Stimulated activated memory B cell treated with anti-CD40 and anti-IgM and Interleukin-4, amounts not matched to agents 10 μg/mL and 1 μg/mL and 100 μg/mL, for 72 hours (primary cell): ENCODE data around the gene FAM114A1.
"Not testable (repeated sequence)": the region's sequence is repeated elsewhere in the genome, so short reads cannot be mapped to it uniquely, and the experiment has no call there.

ENCODE experiments used
- ATAC-seq: fragments of 150-1000 bp; cut with Tn5 transposase; 2 replicates; pipeline ENCODE4 v1.10.0; 2021
- H3K27ac Mint-ChIP-seq: one replicate; pipeline ENCODE4 v1.8.0; 2022; ENCODE audit warnings: mild to moderate bottlenecking, mixed read lengths
- H3K27me3 Mint-ChIP-seq: one replicate; pipeline ENCODE4 v1.8.0; 2022; ENCODE audit warnings: mixed read lengths
- H3K36me3 Mint-ChIP-seq: one replicate; pipeline ENCODE4 v1.8.0; 2022; ENCODE audit warnings: mixed read lengths
- H3K4me1 Mint-ChIP-seq: one replicate; pipeline ENCODE4 v1.8.0; 2022; ENCODE audit warnings: mixed read lengths
- H3K4me3 Mint-ChIP-seq: one replicate; pipeline ENCODE4 v1.8.0; 2022; ENCODE audit warnings: mild to moderate bottlenecking, moderate library complexity, mixed read lengths
- H3K9me3 Mint-ChIP-seq: one replicate; pipeline ENCODE4 v1.8.0; 2022; ENCODE audit warnings: mixed read lengths

The FAM114A1 gene

GRCh38 chr4:38954727-38955126, 87.1 kb downstream of the FAM114A1 start:
- Mint-ChIP-seq H3K4me1 (peaks cover 1% of the 10 kb centered on the region), H3K27me3 (no peaks in the 10 kb centered on the region), H3K27ac (no peak overlapping the region), H3K9me3 (peaks cover 3% of the 10 kb centered on the region), H3K4me3 (no peak overlapping the region), H3K36me3 (no peaks in the 10 kb centered on the region)
- no peak for ATAC-seq

- no peak for ATAC-seq
- H3K4me1 Mint-ChIP-seq, result no peaks in the 10 kb centered on the region
- H3K36me3 Mint-ChIP-seq, result no peaks in the 10 kb centered on the region
- H3K27ac Mint-ChIP-seq, result no peak overlapping the region
- no peaks in the 10 kb centered on the region for H3K27me3 Mint-ChIP-seq
- no peak overlapping the region for H3K4me3 Mint-ChIP-seq
- peaks cover 3% of the 10 kb centered on the region for H3K9me3 Mint-ChIP-seq
Observed at GRCh38 chr4:38955957-38956356, 88.4 kb downstream of the FAM114A1 start.

GRCh38 chr4:38957261-38957815, 89.7 kb downstream of the FAM114A1 start:
- H3K36me3 Mint-ChIP-seq, result peaks cover 6% of the 10 kb centered on the region
- no peak overlapping the region for H3K27ac Mint-ChIP-seq
- no peaks in the 10 kb centered on the region for H3K4me1 Mint-ChIP-seq
- no peak overlapping the region for H3K4me3 Mint-ChIP-seq
- no peaks in the 10 kb centered on the region for H3K27me3 Mint-ChIP-seq
- H3K9me3 Mint-ChIP-seq, result peaks cover 9% of the 10 kb centered on the region
- ATAC-seq, result no peak

GRCh38 chr4:38957893-38958292, 90.3 kb downstream of the FAM114A1 start:
- no peak for ATAC-seq
- no peak overlapping the region for H3K4me3 Mint-ChIP-seq
- H3K27ac Mint-ChIP-seq, result no peak overlapping the region
- peaks cover 6% of the 10 kb centered on the region for H3K36me3 Mint-ChIP-seq
- peaks cover 9% of the 10 kb centered on the region for H3K9me3 Mint-ChIP-seq
- no peaks in the 10 kb centered on the region for H3K27me3 Mint-ChIP-seq
- no peaks in the 10 kb centered on the region for H3K4me1 Mint-ChIP-seq

GRCh38 chr4:38958453-38959190, 91.0 kb downstream of the FAM114A1 start:
- H3K27ac Mint-ChIP-seq, result no peak overlapping the region
- H3K27me3 Mint-ChIP-seq, result no peaks in the 10 kb centered on the region
- H3K4me1 Mint-ChIP-seq, result no peaks in the 10 kb centered on the region
- ATAC-seq, result no peak
- H3K9me3 Mint-ChIP-seq, result peaks cover 9% of the 10 kb centered on the region
- H3K4me3 Mint-ChIP-seq, result no peak overlapping the region
- H3K36me3 Mint-ChIP-seq, result peaks cover 6% of the 10 kb centered on the region

- H3K4me1 Mint-ChIP-seq, ATAC-seq, H3K27me3 Mint-ChIP-seq, H3K9me3 Mint-ChIP-seq, H3K4me3 Mint-ChIP-seq, H3K36me3 Mint-ChIP-seq, H3K27ac Mint-ChIP-seq: not testable (repeated sequence)
Observed at GRCh38 chr4:38959248-38959647, 91.6 kb downstream of the FAM114A1 start.

- Mint-ChIP-seq H3K4me1 (no peaks in the 10 kb centered on the region), H3K27ac (no peak overlapping the region), H3K27me3 (no peaks in the 10 kb centered on the region), H3K4me3 (no peak overlapping the region), H3K9me3 (peaks cover 6% of the 10 kb centered on the region), H3K36me3 (peaks cover 53% of the 10 kb centered on the region)
- no peak for ATAC-seq
Observed at GRCh38 chr4:38964942-38965775, 97.6 kb downstream of the FAM114A1 start.

GRCh38 chr4:38965866-38966265, 98.3 kb downstream of the FAM114A1 start:
- H3K27me3 Mint-ChIP-seq, result no peaks in the 10 kb centered on the region
- no peak overlapping the region for H3K4me3 Mint-ChIP-seq

GRCh38 chr4:38967260-38968095, 99.9 kb downstream of the FAM114A1 start:
- Mint-ChIP-seq H3K4me1 (no peaks in the 10 kb centered on the region), H3K36me3 (peaks cover 60% of the 10 kb centered on the region), H3K27me3 (no peaks in the 10 kb centered on the region), H3K9me3 (no peaks in the 10 kb centered on the region), H3K4me3 (no peak overlapping the region), H3K27ac (no peak overlapping the region)
- no peak for ATAC-seq

More at GRCh38 chr4:38965866-38966265, 98.3 kb downstream of the FAM114A1 start:
- Mint-ChIP-seq H3K27ac (no peak overlapping the region), H3K36me3 (peaks cover 61% of the 10 kb centered on the region), H3K4me1 (no peaks in the 10 kb centered on the region), H3K9me3 (peaks cover 6% of the 10 kb centered on the region)
- ATAC-seq, result no peak

- no peak for ATAC-seq
- no peak overlapping the region for H3K4me3 Mint-ChIP-seq
- H3K36me3 Mint-ChIP-seq, result peaks cover 60% of the 10 kb centered on the region
- H3K9me3 Mint-ChIP-seq, result no peaks in the 10 kb centered on the region
- H3K27me3 Mint-ChIP-seq, result no peaks in the 10 kb centered on the region
- no peaks in the 10 kb centered on the region for H3K4me1 Mint-ChIP-seq
- no peak overlapping the region for H3K27ac Mint-ChIP-seq
Observed at GRCh38 chr4:38968668-38969067, 101.1 kb downstream of the FAM114A1 start.

- peaks cover 16% of the 10 kb centered on the region for H3K36me3 Mint-ChIP-seq
- H3K9me3 Mint-ChIP-seq, result no peaks in the 10 kb centered on the region
- no peak overlapping the region for H3K27ac Mint-ChIP-seq
- H3K27me3 Mint-ChIP-seq, result no peaks in the 10 kb centered on the region
- no peak overlapping the region for H3K4me3 Mint-ChIP-seq
- no peak for ATAC-seq
- H3K4me1 Mint-ChIP-seq, result no peaks in the 10 kb centered on the region
Observed at GRCh38 chr4:38976308-38976707, 108.7 kb downstream of the FAM114A1 start.

- Mint-ChIP-seq H3K4me3 (no peak overlapping the region), H3K27ac (peak overlapping the region; percentile 27), H3K4me1 (no peaks in the 10 kb centered on the region), H3K27me3 (no peaks in the 10 kb centered on the region), H3K36me3 (peaks cover 42% of the 10 kb centered on the region), H3K9me3 (no peaks in the 10 kb centered on the region)
- no peak for ATAC-seq
Observed at GRCh38 chr4:38979081-38979480, 111.5 kb downstream of the FAM114A1 start.

GRCh38 chr4:38979511-38980230, 112.1 kb downstream of the FAM114A1 start:
- Mint-ChIP-seq H3K27ac (peak overlapping the region; percentile 27), H3K9me3 (no peaks in the 10 kb centered on the region), H3K4me1 (no peaks in the 10 kb centered on the region), H3K36me3 (peaks cover 47% of the 10 kb centered on the region), H3K4me3 (no peak overlapping the region), H3K27me3 (no peaks in the 10 kb centered on the region)
- ATAC-seq, result no peak

- Mint-ChIP-seq H3K9me3 (no peaks in the 10 kb centered on the region), H3K4me3 (no peak overlapping the region), H3K27ac (no peak overlapping the region), H3K36me3 (peaks cover 47% of the 10 kb centered on the region), H3K4me1 (peaks cover 8% of the 10 kb centered on the region), H3K27me3 (no peaks in the 10 kb centered on the region)
- ATAC-seq, result no peak
Observed at GRCh38 chr4:38980903-38981676, 113.5 kb downstream of the FAM114A1 start.
